ENCODE results near the gene SH2D1A. TPM values are rescaled to one million over a fixed set of nuclear protein-coding genes. Genes with fewer than 3 reads are reported as not detected.

SH2D1A gene
- total and polyA plus RNA-seq, 10 of the 15 experiments (the other 5 are each of a cell fraction or from before 2014, with no cell fraction given): 0.33 to 8.8 (median 0.54) TPM; not detected in 1

DNA sequence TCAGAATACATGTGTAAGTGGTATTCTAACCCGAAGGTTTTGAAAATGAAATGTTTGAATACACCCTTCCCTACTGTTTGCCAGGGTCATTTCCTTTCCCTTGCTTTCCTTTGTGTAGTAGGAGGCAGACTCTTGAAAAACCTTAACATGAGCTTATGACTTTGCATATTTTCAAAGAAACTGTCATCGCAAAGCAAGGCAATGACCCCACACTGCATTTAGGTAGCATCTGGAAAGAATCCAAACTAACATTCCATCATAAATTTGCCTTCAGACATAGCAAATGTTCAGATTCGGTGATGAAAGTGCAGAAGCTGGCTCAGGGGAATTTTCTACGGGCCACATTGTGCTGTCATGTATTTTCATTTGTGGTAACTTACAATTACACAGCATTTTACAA lies 32.3 kb downstream of the SH2D1A start:
- H3K4me1 ChIP-seq (ENCODE audit: control insufficient read depth, insufficient read depth, low read length): no peaks in the 10 kb centered on the region
- H3K79me2 ChIP-seq (ENCODE audit: control insufficient read depth, insufficient read depth, low read length): no peaks in the 10 kb centered on the region
- no peaks in the 10 kb centered on the region; the same call in 2 of the 3 replicates for H3K9me3 ChIP-seq (replicated peaks; ENCODE audit: control insufficient read depth, insufficient read depth, low read length)
- in situ Hi-C loops (cut with MboI): no loop called here
- ChIA-PET RAD21 (ENCODE audit: unreplicated experiment) (interaction anchor here (0.6 kb wide), 1 partner anchor 24 kb away, joined by 3 read pairs; no protein-coding TSS in a partner anchor), CTCF (no interaction called here), POLR2A (no interaction called here), SMC1A (ENCODE audit: uncharacterized antibody, unreplicated experiment) (interaction anchor here (0.9 to 2.1 kb wide), 5 partner anchors 9 to 349 kb away, joined by 3 to 8 read pairs (median 3); no protein-coding TSS in a partner anchor)
- no peak overlapping the region for H2AFZ ChIP-seq (ENCODE audit: control insufficient read depth, low read depth, low read length)
- FAIRE-seq: no peak
- no peaks in the 10 kb centered on the region; a peak in 1 of 4 replicates for H3K27me3 ChIP-seq (replicated peaks in 1 of 2; ENCODE audit: control insufficient read depth in 2 of 2, insufficient read depth in 2 of 2, low read length in 1 of 2)
- H3K4me2 ChIP-seq (ENCODE audit: control insufficient read depth, insufficient read depth): no peak overlapping the region
- H3K9ac ChIP-seq (ENCODE audit: control insufficient read depth, insufficient read depth, low read length): no peak overlapping the region
- H3K27ac ChIP-seq (ENCODE audit: control insufficient read depth, insufficient read depth): no peak overlapping the region
- DNase-seq (ENCODE audit: low read depth, low spot score): no peak
- no TSS peak for BruUV-seq (replicated peaks)
- no peaks in the 10 kb centered on the region for H4K20me1 ChIP-seq (ENCODE audit: control insufficient read depth, insufficient read depth)
- WGBS (ENCODE audit: insufficient coverage, insufficient replicate concordance, low lambda C conversion rate, missing lambda C conversion rate): 17% methylated on average over 4 of the region's 4 CpGs
- TF ChIP-seq HCFC1 (IDR thresholded peaks at IDR 0.05; ENCODE audit: low read length) (no peak), CREM (IDR thresholded peaks at IDR 0.05; ENCODE audit: low read depth) (no peak), IKZF2 (IDR thresholded peaks at IDR 0.05) (no peak), TCF3 (IDR thresholded peaks at IDR 0.05; ENCODE audit: borderline replicate concordance, insufficient read depth, low read depth, low read length) (no peak), RBBP5 (conservative IDR thresholded peaks at IDR 0.05) (no peak), SMC3 (IDR thresholded peaks at IDR 0.05; ENCODE audit: borderline replicate concordance, low read length) (no peak), RCOR1 (conservative IDR thresholded peaks at IDR 0.05; ENCODE audit: low read depth, low read length) (no peak)
- TF ChIP-seq, protein P1, sequence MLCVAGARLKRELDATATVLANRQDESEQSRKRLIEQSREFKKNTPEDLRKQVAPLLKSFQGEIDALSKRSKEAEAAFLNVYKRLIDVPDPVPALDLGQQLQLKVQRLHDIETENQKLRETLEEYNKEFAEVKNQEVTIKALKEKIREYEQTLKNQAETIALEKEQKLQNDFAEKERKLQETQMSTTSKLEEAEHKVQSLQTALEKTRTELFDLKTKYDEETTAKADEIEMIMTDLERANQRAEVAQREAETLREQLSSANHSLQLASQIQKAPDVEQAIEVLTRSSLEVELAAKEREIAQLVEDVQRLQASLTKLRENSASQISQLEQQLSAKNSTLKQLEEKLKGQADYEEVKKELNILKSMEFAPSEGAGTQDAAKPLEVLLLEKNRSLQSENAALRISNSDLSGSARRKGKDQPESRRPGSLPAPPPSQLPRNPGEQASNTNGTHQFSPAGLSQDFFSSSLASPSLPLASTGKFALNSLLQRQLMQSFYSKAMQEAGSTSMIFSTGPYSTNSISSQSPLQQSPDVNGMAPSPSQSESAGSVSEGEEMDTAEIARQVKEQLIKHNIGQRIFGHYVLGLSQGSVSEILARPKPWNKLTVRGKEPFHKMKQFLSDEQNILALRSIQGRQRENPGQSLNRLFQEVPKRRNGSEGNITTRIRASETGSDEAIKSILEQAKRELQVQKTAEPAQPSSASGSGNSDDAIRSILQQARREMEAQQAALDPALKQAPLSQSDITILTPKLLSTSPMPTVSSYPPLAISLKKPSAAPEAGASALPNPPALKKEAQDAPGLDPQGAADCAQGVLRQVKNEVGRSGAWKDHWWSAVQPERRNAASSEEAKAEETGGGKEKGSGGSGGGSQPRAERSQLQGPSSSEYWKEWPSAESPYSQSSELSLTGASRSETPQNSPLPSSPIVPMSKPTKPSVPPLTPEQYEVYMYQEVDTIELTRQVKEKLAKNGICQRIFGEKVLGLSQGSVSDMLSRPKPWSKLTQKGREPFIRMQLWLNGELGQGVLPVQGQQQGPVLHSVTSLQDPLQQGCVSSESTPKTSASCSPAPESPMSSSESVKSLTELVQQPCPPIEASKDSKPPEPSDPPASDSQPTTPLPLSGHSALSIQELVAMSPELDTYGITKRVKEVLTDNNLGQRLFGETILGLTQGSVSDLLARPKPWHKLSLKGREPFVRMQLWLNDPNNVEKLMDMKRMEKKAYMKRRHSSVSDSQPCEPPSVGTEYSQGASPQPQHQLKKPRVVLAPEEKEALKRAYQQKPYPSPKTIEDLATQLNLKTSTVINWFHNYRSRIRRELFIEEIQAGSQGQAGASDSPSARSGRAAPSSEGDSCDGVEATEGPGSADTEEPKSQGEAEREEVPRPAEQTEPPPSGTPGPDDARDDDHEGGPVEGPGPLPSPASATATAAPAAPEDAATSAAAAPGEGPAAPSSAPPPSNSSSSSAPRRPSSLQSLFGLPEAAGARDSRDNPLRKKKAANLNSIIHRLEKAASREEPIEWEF (IDR thresholded peaks at IDR 0.05; ENCODE audit: insufficient replicate concordance, low read depth, low read length): no peak
- H3K36me3 ChIP-seq (ENCODE audit: control insufficient read depth in 2 of 2, insufficient read depth in 2 of 2, low read length in 1 of 2): no peaks in the 10 kb centered on the region
- H3K4me3 ChIP-seq: no peak overlapping the region
- intact Hi-C loops (cut with micrococcal nuclease; ENCODE audit: unreplicated experiment): no loop called here
- no peak for ATAC-seq
